WTC11 (cell line): ENCODE data around the gene MYL11.

ENCODE experiments used
- ATF3 ChIP-seq: sonication (generic); formaldehyde crosslinking; conservative IDR thresholded peaks from 2 replicates; pipeline ENCODE4 v1.8.1; 2022; ENCODE audit warnings: mild to moderate bottlenecking, missing genetic modification reagents
- CTCF ChIP-seq: fragments of 200-600 bp; IDR thresholded peaks from 2 replicates; pipeline ENCODE4 v1.8.0; 2022; ENCODE audit warnings: antibody characterized with exemption
- HMGA2 ChIP-seq: fragments of 250-450 bp; sonication (Bioruptor Pico); IDR thresholded peaks from 2 replicates; pipeline ENCODE4 v1.4.0; 2021; ENCODE audit warnings: mild to moderate bottlenecking, moderate library complexity
- IRF1 ChIP-seq: sonication (generic); formaldehyde crosslinking; IDR thresholded peaks from 2 replicates; pipeline ENCODE4 v1.8.0; 2023; ENCODE audit warnings: missing genetic modification reagents
- JUN ChIP-seq: sonication (generic); formaldehyde crosslinking; IDR thresholded peaks from 2 replicates; pipeline ENCODE4 v1.8.0; 2023; ENCODE audit warnings: mild to moderate bottlenecking, missing genetic modification reagents
- NFATC4 ChIP-seq: fragments of 250-450 bp; sonication (Bioruptor Pico); IDR thresholded peaks from 2 replicates; pipeline ENCODE4 v1.9.0; 2021; ENCODE audit warnings: mild to moderate bottlenecking
- PRDM15 ChIP-seq: sonication (generic); formaldehyde crosslinking; IDR thresholded peaks from 2 replicates; pipeline ENCODE4 v1.8.0; 2022; ENCODE audit warnings: missing genetic modification reagents
- PRRX2 ChIP-seq: fragments of 250-450 bp; sonication (Bioruptor Pico); IDR thresholded peaks from 2 replicates; pipeline ENCODE4 v1.8.0; 2021; ENCODE audit warnings: mild to moderate bottlenecking
- SMAD3 ChIP-seq: sonication (generic); formaldehyde crosslinking; IDR thresholded peaks from 2 replicates; pipeline ENCODE4 v1.8.0; 2022; ENCODE audit warnings: missing genetic modification reagents, mild to moderate bottlenecking, borderline replicate concordance
- STAT6 ChIP-seq: sonication (generic); formaldehyde crosslinking; conservative IDR thresholded peaks from 2 replicates; pipeline ENCODE4 v1.8.1; 2023; ENCODE audit warnings: mild to moderate bottlenecking, low read depth, missing genetic modification reagents, moderate library complexity
- USF2 ChIP-seq: sonication (generic); formaldehyde crosslinking; IDR thresholded peaks from 2 replicates; pipeline ENCODE4 v1.8.1; 2023; ENCODE audit warnings: mild to moderate bottlenecking, missing genetic modification reagents, moderate library complexity
- ZBTB21 ChIP-seq: sonication (generic); formaldehyde crosslinking; IDR thresholded peaks from 2 replicates; pipeline ENCODE4 v1.8.1; 2023; ENCODE audit warnings: mild to moderate bottlenecking, missing genetic modification reagents, borderline replicate concordance

- TF ChIP-seq ZBTB21 (CRISPR knock-in tag) (no peak), CTCF (no peak), PRRX2 (CRISPR knock-in tag) (no peak), HMGA2 (CRISPR knock-in tag) (no peak), STAT6 (CRISPR knock-in tag) (no peak), IRF1 (CRISPR knock-in tag) (no peak), ATF3 (CRISPR knock-in tag) (no peak), NFATC4 (CRISPR knock-in tag) (no peak), PRDM15 (CRISPR knock-in tag) (peak; percentile 43; the same call in 1 of the 2 replicates), SMAD3 (CRISPR knock-in tag) (no peak), USF2 (no peak), JUN (CRISPR knock-in tag) (no peak)
Measured at GRCh38 chr16:30359871-30360170, 14.8 kb upstream of the MYL11 start.
